GM10266 (cell line): ENCODE data around the gene TMEM271.
A peak's percentile ranks its signal among the peaks of the same experiment; 100 is the strongest.

Experiments
- DNase-seq: peaks from one replicate; pipeline ENCODE4 v3.0.0; 2012; ENCODE audit errors: extremely low spot score
- TF ChIP-seq, protein P1 (sequence below): IDR thresholded peaks from 2 replicates; pipeline ENCODE4 v1.5.1; 2012; ENCODE audit warnings: mild to moderate bottlenecking, low read depth; ENCODE audit not compliant: control insufficient read depth, insufficient read depth; ENCODE audit errors: missing control alignments

TMEM271 gene

GRCh38 chr4:577499-578450 is 1.7 kb upstream of the TMEM271 start:
- DNase-seq: no peak
- TF ChIP-seq, protein P1, sequence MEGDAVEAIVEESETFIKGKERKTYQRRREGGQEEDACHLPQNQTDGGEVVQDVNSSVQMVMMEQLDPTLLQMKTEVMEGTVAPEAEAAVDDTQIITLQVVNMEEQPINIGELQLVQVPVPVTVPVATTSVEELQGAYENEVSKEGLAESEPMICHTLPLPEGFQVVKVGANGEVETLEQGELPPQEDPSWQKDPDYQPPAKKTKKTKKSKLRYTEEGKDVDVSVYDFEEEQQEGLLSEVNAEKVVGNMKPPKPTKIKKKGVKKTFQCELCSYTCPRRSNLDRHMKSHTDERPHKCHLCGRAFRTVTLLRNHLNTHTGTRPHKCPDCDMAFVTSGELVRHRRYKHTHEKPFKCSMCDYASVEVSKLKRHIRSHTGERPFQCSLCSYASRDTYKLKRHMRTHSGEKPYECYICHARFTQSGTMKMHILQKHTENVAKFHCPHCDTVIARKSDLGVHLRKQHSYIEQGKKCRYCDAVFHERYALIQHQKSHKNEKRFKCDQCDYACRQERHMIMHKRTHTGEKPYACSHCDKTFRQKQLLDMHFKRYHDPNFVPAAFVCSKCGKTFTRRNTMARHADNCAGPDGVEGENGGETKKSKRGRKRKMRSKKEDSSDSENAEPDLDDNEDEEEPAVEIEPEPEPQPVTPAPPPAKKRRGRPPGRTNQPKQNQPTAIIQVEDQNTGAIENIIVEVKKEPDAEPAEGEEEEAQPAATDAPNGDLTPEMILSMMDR: no peak

DNA sequence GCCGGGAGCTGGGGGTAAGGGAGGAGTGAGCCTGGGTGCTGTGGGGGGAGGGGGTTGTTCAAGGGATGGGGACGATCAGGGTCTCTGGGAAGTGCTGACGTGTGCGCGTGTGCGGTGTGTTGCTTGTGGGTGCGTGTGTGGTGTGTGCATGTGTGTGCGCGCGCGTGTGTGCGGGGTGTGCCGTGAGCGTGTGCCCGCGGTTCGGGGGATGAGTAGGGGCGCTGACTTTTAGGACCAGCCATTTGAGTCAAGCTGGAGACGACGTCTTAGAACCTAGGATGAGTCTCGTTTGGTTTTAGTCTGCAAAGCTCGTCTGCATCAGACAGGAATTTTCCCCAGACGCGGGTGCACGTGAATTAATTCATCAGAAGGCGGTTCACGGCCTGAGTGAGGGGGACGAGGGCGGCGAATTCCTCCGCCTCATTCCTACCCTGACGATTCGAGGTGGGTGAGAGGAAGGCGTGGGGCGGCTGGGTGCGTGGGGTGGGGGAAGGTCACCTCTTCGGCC is 950 bp upstream of the TMEM271 start:
- TF ChIP-seq, protein P1: no peak
- no peak for DNase-seq

DNA sequence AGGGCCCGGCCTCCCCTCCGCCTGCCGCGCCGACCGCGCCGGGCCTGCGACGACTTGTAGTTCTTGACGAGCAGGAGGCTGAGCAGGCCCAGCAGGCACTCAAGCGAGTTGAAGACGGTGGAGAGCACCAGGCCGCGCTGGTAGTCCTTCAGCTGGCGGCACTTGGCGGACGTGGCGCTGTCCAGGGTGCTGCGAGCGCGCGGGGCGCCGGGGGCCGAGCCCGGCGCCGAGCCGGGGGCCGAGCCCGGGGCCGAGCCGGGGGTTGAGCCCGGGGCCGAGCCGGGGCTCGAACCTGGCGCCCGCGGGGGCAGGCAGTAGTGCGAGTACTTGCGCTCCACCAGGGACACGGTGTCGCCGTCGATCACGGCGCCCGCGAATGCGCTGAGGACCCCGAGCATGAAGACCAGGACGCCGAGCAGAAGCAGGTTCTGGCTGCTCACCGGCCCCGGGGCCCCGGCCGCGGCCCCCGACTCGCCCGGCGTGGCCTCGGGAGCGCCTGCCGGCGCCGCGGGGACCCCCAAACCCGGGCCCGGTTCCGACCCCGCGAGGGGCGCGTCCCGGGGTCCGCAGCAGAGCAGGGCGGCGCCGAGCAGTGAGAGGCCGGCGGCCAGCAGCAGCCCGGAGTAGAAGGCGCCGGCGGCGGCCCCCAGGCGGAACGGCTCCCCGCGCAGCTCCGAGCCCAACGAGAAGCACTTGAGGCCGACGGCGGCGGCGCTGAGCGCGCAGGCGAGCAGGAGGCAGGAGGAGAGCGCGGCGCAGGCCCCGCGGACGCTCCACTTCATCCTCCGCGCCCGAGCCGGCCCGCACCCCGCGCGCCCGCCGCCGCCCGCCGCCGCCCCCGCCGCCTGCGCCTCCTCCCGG is 584 bp downstream of the TMEM271 start:
- no peak for DNase-seq
- TF ChIP-seq, protein P1: no peak

GRCh38 chr4:574346-575161 is 1.5 kb downstream of the TMEM271 start:
- TF ChIP-seq, protein P1: no peak
- peak; percentile 61 for DNase-seq

GRCh38 chr4:573122-573892 is 2.8 kb downstream of the TMEM271 start:
- DNase-seq: no peak
- TF ChIP-seq, protein P1: no peak

DNA sequence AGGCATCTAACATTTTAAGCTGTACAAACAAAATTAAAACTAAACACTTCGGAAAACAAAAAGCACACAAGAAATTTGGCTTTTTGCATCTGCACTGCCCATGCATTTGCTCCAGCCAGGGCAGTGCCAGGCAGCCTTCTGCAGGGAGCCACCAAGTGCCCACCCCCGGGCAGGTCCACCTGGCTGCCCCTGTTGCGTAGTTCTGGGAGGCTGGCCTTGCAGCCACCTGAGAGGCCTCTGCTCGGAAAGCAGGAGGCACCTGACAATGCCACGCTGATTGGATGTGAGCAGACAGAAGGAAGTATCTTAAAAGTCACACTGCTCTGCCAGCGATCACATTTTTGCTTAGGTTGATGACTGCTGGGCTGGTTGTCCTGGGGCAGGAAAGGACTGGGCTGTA is 3.5 kb downstream of the TMEM271 start:
- TF ChIP-seq, protein P1: no peak
- no peak for DNase-seq
